H9 (cell line): Measurements from ENCODE around the gene MICAL3. TPM values are rescaled to one million over a fixed set of nuclear protein-coding genes. Genes with fewer than 3 reads are reported as not detected.

ENCODE experiments used
- DNase-seq: peaks from one replicate; pipeline ENCODE4 v3.0.0-alpha.2; 2017
- H2AFZ ChIP-seq: one replicate; pipeline ENCODE4 v1.6.1; 2013; ENCODE audit warnings: mild to moderate bottlenecking, low read length, control low read depth, moderate library complexity
- H2AK5ac ChIP-seq: 2 replicates; pipeline ENCODE4 v1.6.1; 2013; ENCODE audit warnings: low read length, control low read depth, mixed read lengths; ENCODE audit not compliant: insufficient read length
- H2BK120ac ChIP-seq: one replicate; pipeline ENCODE4 v1.6.1; 2013; ENCODE audit warnings: low read depth, mild to moderate bottlenecking, low read length, control low read depth, inconsistent platforms; ENCODE audit not compliant: poor library complexity, severe bottlenecking
- H2BK12ac ChIP-seq: 2 replicates; pipeline ENCODE4 v1.6.1; 2013; ENCODE audit warnings: low read length, control low read depth, mixed read lengths, low read depth; ENCODE audit not compliant: insufficient read length
- H2BK15ac ChIP-seq: 2 replicates; pipeline ENCODE4 v1.6.1; 2013; ENCODE audit warnings: low read depth, low read length, control low read depth
- H2BK20ac ChIP-seq: one replicate; pipeline ENCODE4 v1.6.1; 2013; ENCODE audit warnings: low read depth, mild to moderate bottlenecking, low read length, control low read depth, inconsistent platforms; ENCODE audit not compliant: poor library complexity, severe bottlenecking
- H2BK5ac ChIP-seq: 2 replicates; pipeline ENCODE4 v1.6.1; 2013; ENCODE audit warnings: low read length, control low read depth, mixed read lengths; ENCODE audit not compliant: insufficient read length
- H3K14ac ChIP-seq: 2 replicates; pipeline ENCODE4 v1.6.1; 2013; ENCODE audit warnings: low read length, control low read depth; ENCODE audit not compliant: insufficient read depth
- H3K18ac ChIP-seq: 2 replicates; pipeline ENCODE4 v1.6.1; 2013; ENCODE audit warnings: low read depth, mild to moderate bottlenecking, mixed read lengths, low read length, control low read depth; ENCODE audit not compliant: insufficient read length
- H3K23ac ChIP-seq: 2 replicates; pipeline ENCODE4 v1.6.1; 2013; ENCODE audit warnings: low read length, control low read depth, mixed read lengths, low read depth; ENCODE audit not compliant: insufficient read length
- H3K23me2 ChIP-seq: 2 replicates; pipeline ENCODE4 v1.6.1; 2013; ENCODE audit warnings: low read depth, mild to moderate bottlenecking, mixed read lengths, low read length, control low read depth; ENCODE audit not compliant: insufficient read length, poor library complexity, severe bottlenecking
- H3K27ac ChIP-seq: 2 replicates; pipeline ENCODE4 v1.5.1; 2013; ENCODE audit warnings: low read length, control low read depth, mixed read lengths, low read depth; ENCODE audit not compliant: insufficient read length
- H3K27me3 ChIP-seq: 2 replicates; pipeline ENCODE4 v1.6.1; 2013; ENCODE audit warnings: low read length, control low read depth, inconsistent platforms; ENCODE audit not compliant: insufficient read depth
- H3K4ac ChIP-seq: 2 replicates; pipeline ENCODE4 v1.6.1; 2013; ENCODE audit warnings: low read depth, mild to moderate bottlenecking, control low read depth, inconsistent platforms, low read length, moderate library complexity
- H3K4me1 ChIP-seq: 2 replicates; pipeline ENCODE4 v1.6.1; 2013; ENCODE audit warnings: low read length, control low read depth, inconsistent platforms; ENCODE audit not compliant: insufficient read depth
- H3K4me2 ChIP-seq: 2 replicates; pipeline ENCODE4 v1.6.1; 2013; ENCODE audit warnings: low read length, control low read depth, mixed read lengths; ENCODE audit not compliant: insufficient read length, insufficient read depth
- H3K56ac ChIP-seq: 2 replicates; pipeline ENCODE4 v1.6.1; 2013; ENCODE audit warnings: low read depth, mild to moderate bottlenecking, mixed read lengths, low read length, control low read depth; ENCODE audit not compliant: insufficient read length
- H3K79me1 ChIP-seq: 2 replicates; pipeline ENCODE4 v1.6.1; 2013; ENCODE audit warnings: low read depth, mild to moderate bottlenecking, moderate library complexity, low read length, control low read depth, inconsistent platforms; ENCODE audit not compliant: insufficient read depth, poor library complexity, severe bottlenecking
- H3K79me2 ChIP-seq: 2 replicates; pipeline ENCODE4 v1.6.1; 2013; ENCODE audit warnings: low read length, control low read depth, inconsistent platforms; ENCODE audit not compliant: insufficient read depth
- H3K9ac ChIP-seq: 2 replicates; pipeline ENCODE4 v1.6.1; 2013; ENCODE audit warnings: low read length, control low read depth, mixed read lengths; ENCODE audit not compliant: insufficient read length; ENCODE audit errors: extremely low read depth
- H3K9me3 ChIP-seq: one replicate; pipeline ENCODE4 v1.6.1; 2013; ENCODE audit warnings: low read depth, low read length, inconsistent platforms; ENCODE audit not compliant: control insufficient read depth
- H3T11ph ChIP-seq: one replicate; pipeline ENCODE4 v1.6.1; 2013; ENCODE audit warnings: mild to moderate bottlenecking, low read length, control low read depth, inconsistent platforms
- H4K20me1 ChIP-seq: one replicate; pipeline ENCODE4 v1.6.1; 2013; ENCODE audit not compliant: control insufficient read depth, insufficient read length, insufficient read depth
- H4K5ac ChIP-seq: 2 replicates; pipeline ENCODE4 v1.6.1; 2013; ENCODE audit warnings: low read depth, mild to moderate bottlenecking, mixed read lengths, low read length, control low read depth; ENCODE audit not compliant: insufficient read length
- H4K8ac ChIP-seq: replicated peaks from 2 replicates; pipeline ENCODE4 v1.6.1; 2013; ENCODE audit warnings: low read length, control low read depth, mixed read lengths, low read depth; ENCODE audit not compliant: insufficient read length
- H4K91ac ChIP-seq: 2 replicates; pipeline ENCODE4 v1.6.1; 2013; ENCODE audit warnings: low read depth, mild to moderate bottlenecking, moderate library complexity, mixed read lengths, low read length, control low read depth; ENCODE audit not compliant: insufficient read length
- H3K27ac Mint-ChIP-seq, 3 experiments: 2 replicates in 2 of 3; 3 replicates in 1 of 3; pipeline ENCODE4 v1.8.0; 2020 to 2021; ENCODE audit warnings: mixed read lengths in 3 of 3, mild to moderate bottlenecking in 1 of 3, moderate library complexity in 1 of 3
- H3K27me3 Mint-ChIP-seq: 2 replicates; pipeline ENCODE4 v1.8.0; 2021; ENCODE audit warnings: low read depth, mild to moderate bottlenecking, moderate library complexity, mixed read lengths
- H3K36me3 Mint-ChIP-seq, 3 experiments: 2 replicates in 2 of 3; 3 replicates in 1 of 3; pipeline ENCODE4 v1.8.0; 2020 to 2021; ENCODE audit warnings: low read depth in 3 of 3, mixed read lengths in 3 of 3; ENCODE audit not compliant: insufficient read depth in 1 of 3
- H3K4me1 Mint-ChIP-seq, 2 experiments: 2 replicates each; pipeline ENCODE4 v1.8.0; 2020; ENCODE audit warnings: mixed read lengths in 2 of 2
- H3K4me3 Mint-ChIP-seq, 2 experiments: 2 replicates in 1 of 2; 3 replicates in 1 of 2; pipeline ENCODE4 v1.8.0; 2020 to 2021; ENCODE audit warnings: mild to moderate bottlenecking in 2 of 2, mixed read lengths in 2 of 2, moderate library complexity in 1 of 2
- H3K9me3 Mint-ChIP-seq, 2 experiments: 2 replicates in 1 of 2; 3 replicates in 1 of 2; pipeline ENCODE4 v1.8.0; 2020; ENCODE audit warnings: mild to moderate bottlenecking in 2 of 2, mixed read lengths in 2 of 2, moderate library complexity in 1 of 2
- WGBS: extraction: QIAGEN DNeasy Blood & Tissue Kit; methylation state at CpG from one replicate; pipeline ENCODE4 v1.1.7; 2013; ENCODE audit warnings: missing lambda C conversion rate, low lambda C conversion rate, mixed read lengths; ENCODE audit not compliant: insufficient read length; ENCODE audit errors: extremely low coverage; 5-methylcytosine and 5-hydroxymethylcytosine counted together
- total RNA-seq: library from RNA; stranded (reverse); gene quantifications from 2 replicates; pipeline ENCODE4 v1.2.1, GENCODE V29; 2021
- TF ChIP-seq, protein P1 (sequence below): fragments of 200-600 bp; sonication (generic); conservative IDR thresholded peaks from 3 replicates; pipeline ENCODE4 v1.8.0; 2021; ENCODE audit warnings: antibody characterized with exemption, mild to moderate bottlenecking

MICAL3 gene
- total RNA-seq, 1 experiment from 2014 or later: 50.2 TPM

DNA sequence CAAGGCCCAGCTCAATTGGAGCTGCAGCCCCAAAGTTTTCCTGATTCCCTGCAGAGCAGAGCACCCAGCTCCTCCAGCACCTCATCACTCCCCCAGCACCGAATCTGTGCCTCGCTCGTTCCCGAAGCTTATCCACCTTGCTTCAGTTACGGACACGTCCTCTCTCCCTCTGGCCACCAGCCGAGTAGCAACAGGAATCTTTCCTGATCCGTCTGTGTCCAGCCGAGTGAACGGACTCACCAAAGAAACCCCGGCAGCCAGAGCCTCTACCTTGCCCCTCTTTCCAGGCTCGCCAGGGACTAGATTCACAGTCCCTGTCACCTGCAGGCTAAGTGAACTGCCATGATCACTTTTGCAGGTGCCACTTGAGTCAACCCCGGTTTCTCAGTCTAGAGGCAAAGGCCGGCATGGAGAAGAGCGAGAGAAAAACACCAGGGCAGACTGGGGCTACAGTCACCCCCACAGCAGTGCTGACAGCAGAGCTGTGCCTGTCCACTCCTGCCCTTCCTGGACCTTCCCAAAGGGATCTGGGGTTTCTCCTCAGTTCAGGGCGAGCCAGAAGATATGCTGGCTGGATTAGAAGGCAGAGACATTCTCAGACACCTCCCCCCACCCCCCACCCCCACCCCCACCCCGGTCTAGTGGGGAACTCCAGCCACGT lies 282.4 kb downstream of the MICAL3 start:
- Histone ChIP-seq H3K79me2 (no peaks in the 10 kb centered on the region), H3K9ac (no peak overlapping the region), H3K4me1 (no peaks in the 10 kb centered on the region), H3K79me1 (no peaks in the 10 kb centered on the region), H4K20me1 (peaks cover 2% of the 10 kb centered on the region), H4K5ac (no peak overlapping the region), H3K56ac (no peak overlapping the region), H3K4ac (no peak overlapping the region), H3K27ac (no peak overlapping the region), H2BK5ac (no peak overlapping the region), H2BK20ac (no peak overlapping the region), H2BK15ac (no peak overlapping the region), H4K8ac (no peak overlapping the region), H3K18ac (no peak overlapping the region), H3K23ac (no peak overlapping the region), H3K9me3 (no peaks in the 10 kb centered on the region), H3T11ph (no peak overlapping the region), H4K91ac (no peak overlapping the region), H2BK12ac (no peak overlapping the region), H2AK5ac (no peak overlapping the region), H3K14ac (no peak overlapping the region), H2BK120ac (no peak overlapping the region), H2AFZ (no peak overlapping the region), H3K27me3 (no peaks in the 10 kb centered on the region), H3K4me2 (no peak overlapping the region), H3K23me2 (no peaks in the 10 kb centered on the region)
- H3K27ac Mint-ChIP-seq: peak overlapping the region in 2 of 3 experiments; percentile 6 to 88; a peak in 3 of 7 replicates
- no peak overlapping the region for H3K4me3 Mint-ChIP-seq
- no peak for DNase-seq
- peaks cover 13 to 22% of the 10 kb centered on the region in 2 experiments for H3K4me1 Mint-ChIP-seq
- peaks cover 0 to 7% (median 0%) of the 10 kb centered on the region in 3 experiments; a peak in 4 of 7 replicates for H3K36me3 Mint-ChIP-seq
- peaks cover 0 to 2% of the 10 kb centered on the region in 2 experiments; a peak in 1 of 5 replicates for H3K9me3 Mint-ChIP-seq
- no peaks in the 10 kb centered on the region; the same call in 1 of the 2 replicates for H3K27me3 Mint-ChIP-seq
- no CpG with 5 or more reads among the region's 18 CpGs for WGBS
- TF ChIP-seq, protein P1, sequence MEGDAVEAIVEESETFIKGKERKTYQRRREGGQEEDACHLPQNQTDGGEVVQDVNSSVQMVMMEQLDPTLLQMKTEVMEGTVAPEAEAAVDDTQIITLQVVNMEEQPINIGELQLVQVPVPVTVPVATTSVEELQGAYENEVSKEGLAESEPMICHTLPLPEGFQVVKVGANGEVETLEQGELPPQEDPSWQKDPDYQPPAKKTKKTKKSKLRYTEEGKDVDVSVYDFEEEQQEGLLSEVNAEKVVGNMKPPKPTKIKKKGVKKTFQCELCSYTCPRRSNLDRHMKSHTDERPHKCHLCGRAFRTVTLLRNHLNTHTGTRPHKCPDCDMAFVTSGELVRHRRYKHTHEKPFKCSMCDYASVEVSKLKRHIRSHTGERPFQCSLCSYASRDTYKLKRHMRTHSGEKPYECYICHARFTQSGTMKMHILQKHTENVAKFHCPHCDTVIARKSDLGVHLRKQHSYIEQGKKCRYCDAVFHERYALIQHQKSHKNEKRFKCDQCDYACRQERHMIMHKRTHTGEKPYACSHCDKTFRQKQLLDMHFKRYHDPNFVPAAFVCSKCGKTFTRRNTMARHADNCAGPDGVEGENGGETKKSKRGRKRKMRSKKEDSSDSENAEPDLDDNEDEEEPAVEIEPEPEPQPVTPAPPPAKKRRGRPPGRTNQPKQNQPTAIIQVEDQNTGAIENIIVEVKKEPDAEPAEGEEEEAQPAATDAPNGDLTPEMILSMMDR: no peak
